NCI-H2107 treated with DMSO at 0.1 percent for 48 hours (cell line): ENCODE measurements around the gene SUPT6H.
A peak's percentile ranks its signal among the peaks of the same experiment; 100 is the strongest.

Experiments
- DNase-seq: peaks from one replicate; lab custom pipeline; 2025; ENCODE audit not compliant: unreplicated experiment; lab: John Stamatoyannopoulos, UW

The SUPT6H gene

GRCh38 chr17:28661635-28662526 is at the start of gene SUPT6H, which contains the start of gene SDF2:
Gene SUPT6H (plus strand): TSS chr17:28662205. CDS start chr17:28673402, 11,197 bp downstream.
Gene SDF2 (minus strand): TSS chr17:28661906. CDS start chr17:28661876, 30 bp downstream.
- peak; percentile 88 for DNase-seq

GRCh38 chr17:28612531-28612930 is 49.5 kb upstream of the SUPT6H start:
- no peak for DNase-seq

GRCh38 chr17:28612936-28613872 is 48.8 kb upstream of the SUPT6H start:
- DNase-seq = no peak

GRCh38 chr17:28613931-28614381 is 48.0 kb upstream of the SUPT6H start, which contains the start of gene RSKR:
Gene RSKR (minus strand): TSS chr17:28614185. CDS start chr17:28614161, 24 bp downstream.
- DNase-seq = no peak

- DNase-seq = no peak
Measured at GRCh38 chr17:28615260-28615940, 46.6 kb upstream of the SUPT6H start.

- DNase-seq = no peak
Measured at GRCh38 chr17:28616281-28616680, 45.7 kb upstream of the SUPT6H start.

- DNase-seq = no peak
Measured at GRCh38 chr17:28618464-28618863, 43.5 kb upstream of the SUPT6H start.

GRCh38 chr17:28620010-28620409 is 42.0 kb upstream of the SUPT6H start:
- DNase-seq = no peak

GRCh38 chr17:28622186-28622585 is 39.8 kb upstream of the SUPT6H start:
- DNase-seq = peak; percentile 82

GRCh38 chr17:28623696-28624095 is 38.3 kb upstream of the SUPT6H start:
- no peak for DNase-seq

- no peak for DNase-seq
Measured at GRCh38 chr17:28624148-28624547, 37.9 kb upstream of the SUPT6H start.

GRCh38 chr17:28626818-28627217 is 35.2 kb upstream of the SUPT6H start:
- DNase-seq = no peak

GRCh38 chr17:28634206-28634865 is 27.7 kb upstream of the SUPT6H start:
- DNase-seq = peak; percentile 20

GRCh38 chr17:28635506-28635905 is 26.5 kb upstream of the SUPT6H start:
- DNase-seq = no peak

GRCh38 chr17:28641579-28641978 is 20.4 kb upstream of the SUPT6H start:
- DNase-seq = no peak

- peak; percentile 23 for DNase-seq
Measured at GRCh38 chr17:28643983-28644786, 17.8 kb upstream of the SUPT6H start.

GRCh38 chr17:28644787-28645575 is 17.0 kb upstream of the SUPT6H start, which contains the start of gene BLTP2:
Gene BLTP2 (minus strand): TSS chr17:28645158. CDS start chr17:28645056, 102 bp downstream.
- peak; percentile 73 for DNase-seq

GRCh38 chr17:28645576-28645939 is 16.4 kb upstream of the SUPT6H start:
- no peak for DNase-seq
